ENCODE measurements around the gene MOK.
A peak's percentile ranks its signal among the peaks of the same experiment; 100 is the strongest.

DNA sequence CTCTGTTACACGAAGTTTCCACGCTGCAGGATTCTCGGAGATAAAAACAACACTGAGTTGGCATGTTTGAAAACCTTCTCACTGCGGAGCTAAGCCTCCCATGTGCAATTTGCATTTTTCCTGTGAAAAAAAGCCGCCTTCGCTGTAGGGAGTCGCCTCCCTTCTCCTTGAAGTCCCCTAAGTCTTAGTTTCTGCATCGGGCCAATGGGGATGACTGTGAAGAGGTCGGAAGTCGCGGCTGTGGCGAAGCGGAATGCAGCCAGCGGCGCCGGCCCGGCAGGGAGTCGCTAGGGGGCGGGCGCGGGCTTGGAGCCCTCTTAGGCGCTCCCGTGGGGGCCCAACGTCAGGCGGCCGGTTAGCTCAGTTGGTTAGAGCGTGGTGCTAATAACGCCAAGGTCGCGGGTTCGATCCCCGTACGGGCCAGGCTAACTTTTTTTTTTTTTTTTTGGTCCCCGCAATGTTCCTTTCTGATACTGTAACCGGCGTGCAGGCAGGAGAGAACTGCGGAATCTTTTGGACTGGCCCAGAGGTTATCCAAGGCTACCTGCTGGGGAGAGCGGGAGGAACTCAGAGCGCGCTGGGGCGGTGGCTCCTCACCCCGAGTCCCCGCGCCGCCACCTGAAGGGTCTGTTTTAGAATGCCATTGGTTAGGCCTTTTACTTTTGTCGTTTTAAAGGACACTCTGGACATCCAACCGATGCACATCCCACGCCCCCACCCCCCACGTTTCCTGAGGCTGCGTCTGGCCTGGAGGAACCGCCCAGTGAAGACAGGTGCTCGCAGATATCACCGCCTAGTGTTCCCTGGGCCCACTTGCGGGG is 12.0 kb upstream of the MOK start:
- no peak for TF ChIP-seq EP300 (conservative IDR thresholded peaks at IDR 0.05; ENCODE audit: poor library complexity, severe bottlenecking)
- TF ChIP-seq, protein P1, sequence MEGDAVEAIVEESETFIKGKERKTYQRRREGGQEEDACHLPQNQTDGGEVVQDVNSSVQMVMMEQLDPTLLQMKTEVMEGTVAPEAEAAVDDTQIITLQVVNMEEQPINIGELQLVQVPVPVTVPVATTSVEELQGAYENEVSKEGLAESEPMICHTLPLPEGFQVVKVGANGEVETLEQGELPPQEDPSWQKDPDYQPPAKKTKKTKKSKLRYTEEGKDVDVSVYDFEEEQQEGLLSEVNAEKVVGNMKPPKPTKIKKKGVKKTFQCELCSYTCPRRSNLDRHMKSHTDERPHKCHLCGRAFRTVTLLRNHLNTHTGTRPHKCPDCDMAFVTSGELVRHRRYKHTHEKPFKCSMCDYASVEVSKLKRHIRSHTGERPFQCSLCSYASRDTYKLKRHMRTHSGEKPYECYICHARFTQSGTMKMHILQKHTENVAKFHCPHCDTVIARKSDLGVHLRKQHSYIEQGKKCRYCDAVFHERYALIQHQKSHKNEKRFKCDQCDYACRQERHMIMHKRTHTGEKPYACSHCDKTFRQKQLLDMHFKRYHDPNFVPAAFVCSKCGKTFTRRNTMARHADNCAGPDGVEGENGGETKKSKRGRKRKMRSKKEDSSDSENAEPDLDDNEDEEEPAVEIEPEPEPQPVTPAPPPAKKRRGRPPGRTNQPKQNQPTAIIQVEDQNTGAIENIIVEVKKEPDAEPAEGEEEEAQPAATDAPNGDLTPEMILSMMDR (IDR thresholded peaks at IDR 0.05; ENCODE audit: poor library complexity, severe bottlenecking), result peak; percentile 92
- TF ChIP-seq SMC3 (conservative IDR thresholded peaks at IDR 0.05; ENCODE audit: poor library complexity), result peak; percentile 53
- peak; percentile 90 for TF ChIP-seq MXI1 (conservative IDR thresholded peaks at IDR 0.05; ENCODE audit: poor library complexity, severe bottlenecking)
- TF ChIP-seq POLR2AphosphoS5 (IDR thresholded peaks at IDR 0.05), result peak; percentile 12

All from neural cell (in vitro differentiated cells).